ENCODE measurements around the gene CNPPD1.

The CNPPD1 gene

DNA sequence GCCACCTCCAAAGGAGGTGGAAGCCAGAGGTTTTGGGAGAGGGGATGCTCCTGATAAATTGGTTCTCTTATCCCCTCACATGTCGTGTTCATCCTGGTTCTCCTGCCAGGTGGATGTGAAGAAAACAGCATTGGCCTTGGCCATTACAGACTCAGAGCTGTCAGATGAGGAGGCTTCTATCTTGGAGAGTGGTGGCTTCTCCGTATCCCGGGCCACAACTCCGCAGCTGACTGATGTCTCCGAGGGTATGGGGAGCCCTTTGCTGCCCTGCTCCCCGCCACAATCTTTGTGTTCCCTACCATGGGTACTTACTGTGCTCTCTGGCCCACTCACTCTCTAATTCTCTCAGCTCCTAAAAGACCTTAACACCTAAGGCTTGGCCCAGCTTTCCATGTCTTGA lies 4.8 kb upstream of the CNPPD1 start:
- no peaks in the 10 kb centered on the region for H3K4me1 ChIP-seq

DNA sequence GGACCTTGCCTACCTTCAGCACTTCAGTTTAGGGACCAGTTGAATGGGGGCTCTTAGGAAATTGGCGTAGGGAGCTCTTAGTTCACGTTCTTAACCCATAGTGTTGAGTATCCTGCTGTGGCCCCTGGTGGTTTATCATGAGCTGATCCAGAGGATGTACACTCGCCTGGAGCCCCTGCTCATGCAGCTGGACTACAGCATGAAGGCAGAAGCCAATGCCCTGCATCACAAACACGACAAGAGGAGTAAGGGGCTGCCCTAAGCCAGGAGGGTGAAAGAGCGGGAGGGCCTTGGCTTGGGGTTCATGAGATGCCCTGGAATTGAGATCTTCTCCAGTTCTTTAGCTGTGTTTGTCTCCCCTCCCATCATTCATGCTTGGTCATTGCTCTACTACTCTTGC lies 4.2 kb upstream of the CNPPD1 start:
- DNase-seq, result no peak
- H3K4me3 ChIP-seq (ENCODE audit: low read depth, low read length), result no peak overlapping the region
- H3K27me3 ChIP-seq, result no peaks in the 10 kb centered on the region
- peaks cover 21% of the 10 kb centered on the region for H3K36me3 ChIP-seq
- H3K4me1 ChIP-seq, result no peaks in the 10 kb centered on the region
- no peaks in the 10 kb centered on the region for H3K9me3 ChIP-seq
- TF ChIP-seq, protein P1, sequence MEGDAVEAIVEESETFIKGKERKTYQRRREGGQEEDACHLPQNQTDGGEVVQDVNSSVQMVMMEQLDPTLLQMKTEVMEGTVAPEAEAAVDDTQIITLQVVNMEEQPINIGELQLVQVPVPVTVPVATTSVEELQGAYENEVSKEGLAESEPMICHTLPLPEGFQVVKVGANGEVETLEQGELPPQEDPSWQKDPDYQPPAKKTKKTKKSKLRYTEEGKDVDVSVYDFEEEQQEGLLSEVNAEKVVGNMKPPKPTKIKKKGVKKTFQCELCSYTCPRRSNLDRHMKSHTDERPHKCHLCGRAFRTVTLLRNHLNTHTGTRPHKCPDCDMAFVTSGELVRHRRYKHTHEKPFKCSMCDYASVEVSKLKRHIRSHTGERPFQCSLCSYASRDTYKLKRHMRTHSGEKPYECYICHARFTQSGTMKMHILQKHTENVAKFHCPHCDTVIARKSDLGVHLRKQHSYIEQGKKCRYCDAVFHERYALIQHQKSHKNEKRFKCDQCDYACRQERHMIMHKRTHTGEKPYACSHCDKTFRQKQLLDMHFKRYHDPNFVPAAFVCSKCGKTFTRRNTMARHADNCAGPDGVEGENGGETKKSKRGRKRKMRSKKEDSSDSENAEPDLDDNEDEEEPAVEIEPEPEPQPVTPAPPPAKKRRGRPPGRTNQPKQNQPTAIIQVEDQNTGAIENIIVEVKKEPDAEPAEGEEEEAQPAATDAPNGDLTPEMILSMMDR (IDR thresholded peaks at IDR 0.05; ENCODE audit: low read depth, low read length), result no peak

More for the DNA sequence above, 4.8 kb upstream of the CNPPD1 start:
- TF ChIP-seq, protein P1 (IDR thresholded peaks at IDR 0.05; ENCODE audit: low read depth, low read length), result no peak
- Histone ChIP-seq H3K36me3 (peaks cover 21% of the 10 kb centered on the region), H3K27me3 (no peaks in the 10 kb centered on the region), H3K4me3 (ENCODE audit: low read depth, low read length) (no peak overlapping the region), H3K9me3 (no peaks in the 10 kb centered on the region)
- DNase-seq, result no peak

DNA sequence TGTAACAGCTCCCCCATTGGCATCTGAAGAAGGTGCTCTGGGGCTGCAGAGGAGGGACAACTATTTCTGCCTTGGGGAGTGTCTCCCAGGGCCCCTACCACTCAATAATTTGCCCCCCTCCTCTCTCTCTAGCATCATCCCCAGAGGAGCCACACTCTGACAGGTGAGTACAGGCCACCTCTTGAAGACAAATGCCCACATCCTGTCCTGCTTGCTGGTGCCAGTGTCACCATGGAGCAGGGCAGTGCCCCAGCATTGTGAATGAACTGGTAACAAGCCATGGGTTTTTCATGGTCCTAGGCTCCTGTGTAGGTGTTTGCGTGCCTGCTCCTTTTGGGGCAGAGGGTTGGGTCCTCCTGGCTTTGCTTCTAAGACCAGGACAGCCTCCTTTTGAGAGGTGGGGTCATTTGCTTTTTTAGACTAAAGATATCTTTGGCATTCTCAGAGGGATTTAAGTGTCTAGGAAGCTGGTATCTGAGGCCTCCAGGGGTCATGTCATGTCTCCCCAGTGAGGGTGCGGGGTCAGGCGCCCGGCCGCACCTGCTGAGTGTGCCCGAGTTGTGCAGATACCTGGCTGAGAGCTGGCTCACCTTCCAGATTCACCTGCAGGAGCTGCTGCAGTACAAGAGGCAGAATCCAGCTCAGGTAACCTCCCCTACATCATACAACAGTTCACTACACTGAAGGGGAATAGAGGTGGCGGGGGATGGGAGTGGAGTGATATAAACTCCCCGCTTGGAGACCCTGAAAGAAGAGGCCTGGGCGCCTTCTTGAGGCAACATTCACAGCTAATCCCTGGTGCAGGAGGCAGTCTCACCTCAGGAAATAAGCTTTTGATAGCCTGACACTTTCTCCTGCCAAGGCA lies 3.1 kb upstream of the CNPPD1 start:
- Histone ChIP-seq H3K36me3 (peaks cover 21% of the 10 kb centered on the region), H3K9me3 (no peaks in the 10 kb centered on the region), H3K27me3 (no peaks in the 10 kb centered on the region), H3K4me1 (no peaks in the 10 kb centered on the region), H3K4me3 (ENCODE audit: low read depth, low read length) (no peak overlapping the region)
- DNase-seq, result no peak
- TF ChIP-seq, protein P1 (IDR thresholded peaks at IDR 0.05; ENCODE audit: low read depth, low read length), result no peak

DNA sequence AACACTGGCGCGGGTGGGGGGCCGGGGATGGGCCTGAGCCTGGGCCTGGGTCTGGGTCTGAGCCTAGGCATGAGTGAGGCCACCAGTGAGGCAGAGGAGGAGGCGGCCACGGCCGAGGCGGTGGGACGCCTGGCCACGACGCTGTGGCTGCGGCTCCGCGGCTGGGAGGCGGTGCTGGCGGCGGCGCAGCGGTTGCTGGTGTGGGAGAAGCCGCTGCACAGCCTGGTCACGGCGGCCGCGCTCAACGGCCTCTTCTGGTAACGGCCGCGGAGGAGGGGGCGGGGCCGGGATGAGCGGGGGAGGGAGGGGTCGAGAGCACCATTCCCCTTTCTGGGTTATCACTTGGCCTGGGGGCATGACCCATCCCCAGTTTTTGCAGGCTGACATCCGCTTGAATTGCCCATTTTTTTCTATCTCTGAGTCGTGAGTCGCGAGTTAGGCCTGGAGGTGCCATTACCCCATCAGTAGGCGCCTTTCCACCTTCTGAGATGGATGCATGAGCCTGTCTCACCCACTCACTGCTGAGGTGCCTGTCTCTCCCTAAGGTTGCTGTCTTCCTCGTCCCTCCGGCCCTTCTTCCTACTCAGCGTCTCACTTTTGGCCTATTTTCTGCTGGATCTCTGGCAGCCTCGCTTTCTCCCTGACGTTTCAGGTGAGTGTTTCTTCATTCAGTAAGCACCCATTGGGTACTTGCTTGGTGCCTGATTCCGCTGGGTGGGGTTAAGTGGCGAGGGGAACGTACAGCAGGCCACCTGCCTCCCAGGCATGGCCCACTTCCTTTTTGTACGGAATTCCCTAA lies 1.9 kb upstream of the CNPPD1 start:
- DNase-seq, result peak; percentile 57
- H3K27me3 ChIP-seq, result no peaks in the 10 kb centered on the region
- no peaks in the 10 kb centered on the region for H3K4me1 ChIP-seq
- peak overlapping the region; percentile 66 for H3K4me3 ChIP-seq (ENCODE audit: low read depth, low read length)
- peaks cover 20% of the 10 kb centered on the region for H3K36me3 ChIP-seq
- TF ChIP-seq, protein P1 (IDR thresholded peaks at IDR 0.05; ENCODE audit: low read depth, low read length), result no peak
- no peaks in the 10 kb centered on the region for H3K9me3 ChIP-seq

DNA sequence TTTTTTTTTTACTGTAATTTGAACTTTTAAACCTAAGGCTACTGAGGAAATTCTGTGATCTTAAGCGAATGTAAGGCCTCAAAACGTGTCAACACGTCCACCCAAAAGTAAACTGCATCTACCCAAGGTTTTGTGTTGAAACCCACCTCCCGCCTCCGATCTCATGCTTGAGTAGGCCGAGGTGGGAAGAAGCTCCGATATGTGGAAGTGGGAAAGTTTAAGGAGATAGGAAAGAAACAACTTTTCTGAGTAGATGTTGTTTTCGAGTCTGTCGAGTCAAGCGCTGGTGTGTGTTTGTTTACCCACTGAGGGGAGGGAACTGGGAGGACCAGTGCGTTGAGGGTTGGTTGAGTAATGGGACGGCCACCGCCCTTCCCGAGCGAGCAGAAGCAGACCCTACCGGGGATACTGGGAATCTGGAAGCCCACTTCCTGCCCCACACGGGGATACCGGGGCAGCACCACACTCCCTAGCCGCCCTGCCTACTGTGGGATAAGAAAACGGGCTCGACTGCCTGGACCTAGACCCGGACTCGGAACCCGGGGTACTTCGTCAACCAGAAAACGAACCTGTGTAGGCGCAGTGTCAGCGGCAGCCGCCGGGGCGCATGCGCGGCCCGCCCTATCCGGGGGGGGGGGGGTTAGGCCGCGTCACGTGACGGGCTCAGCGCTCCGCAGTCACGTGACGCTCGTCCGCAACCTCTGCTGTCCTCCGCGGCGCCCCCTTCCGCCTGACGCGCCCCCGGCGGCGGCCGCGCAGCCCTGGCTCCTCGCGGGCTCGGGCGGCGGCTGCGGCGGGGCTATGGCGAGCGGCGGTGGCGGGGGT lies 1.0 kb upstream of the CNPPD1 start, which contains the start of gene RETREG2:
RETREG2 (plus strand) TSS at position 724 of the 825 bp plus-strand sequence; CDS start at position 802, 78 bp downstream.
- Histone ChIP-seq H3K4me1 (no peaks in the 10 kb centered on the region), H3K27me3 (no peaks in the 10 kb centered on the region), H3K4me3 (ENCODE audit: low read depth, low read length) (peak within 1 kb of the TSS; percentile 66), H3K9me3 (no peaks in the 10 kb centered on the region), H3K36me3 (peaks cover 23% of the 10 kb centered on the region)
- peak; percentile 90 for DNase-seq
- TF ChIP-seq, protein P1 (IDR thresholded peaks at IDR 0.05; ENCODE audit: low read depth, low read length), result no peak; the same call in none of the 2 replicates
